Neural progenitor cell (in vitro differentiated cells): ENCODE measurements around the gene ZNF787. TPM values are rescaled to one million over a fixed set of nuclear protein-coding genes. Genes with fewer than 3 reads are reported as not detected.

Experiments used
- DNase-seq: peaks from one replicate; pipeline ENCODE4 v3.0.0-alpha.2; 2016; ENCODE audit warnings: low spot score
- H2AFZ ChIP-seq: fragments of 200-600 bp; sonication (generic); replicated peaks from 2 replicates; pipeline ENCODE4 v1.6.1; 2016; ENCODE audit warnings: antibody characterized with exemption
- H3F3A ChIP-seq: fragments of 200-600 bp; sonication (generic); 2 replicates; pipeline ENCODE4 v1.6.1; 2016; ENCODE audit warnings: antibody characterized with exemption, low read depth
- H3K27ac ChIP-seq: fragments of 200-600 bp; sonication (generic); 2 replicates; pipeline ENCODE4 v1.5.1; 2016; ENCODE audit warnings: mild to moderate bottlenecking
- H3K27me3 ChIP-seq: fragments of 200-600 bp; sonication (generic); 2 replicates; pipeline ENCODE4 v1.6.1; 2016; ENCODE audit warnings: mild to moderate bottlenecking, moderate library complexity
- H3K36me3 ChIP-seq: fragments of 200-600 bp; sonication (generic); 2 replicates; pipeline ENCODE4 v1.5.1; 2016
- H3K4me1 ChIP-seq: fragments of 200-600 bp; sonication (generic); 2 replicates; pipeline ENCODE4 v1.6.1; 2016; ENCODE audit warnings: mixed run types
- H3K4me2 ChIP-seq: fragments of 200-600 bp; sonication (generic); 2 replicates; pipeline ENCODE4 v1.6.1; 2016
- H3K4me3 ChIP-seq: fragments of 200-600 bp; sonication (generic); 2 replicates; pipeline ENCODE4 v1.5.1; 2016
- H3K79me2 ChIP-seq: fragments of 200-600 bp; sonication (generic); 2 replicates; pipeline ENCODE4 v1.6.1; 2016; ENCODE audit warnings: low read depth
- H3K9ac ChIP-seq: fragments of 200-600 bp; sonication (generic); 2 replicates; pipeline ENCODE4 v1.6.1; 2016
- H3K9me3 ChIP-seq: fragments of 200-600 bp; sonication (generic); 2 replicates; pipeline ENCODE4 v1.5.1; 2016; ENCODE audit warnings: low read depth
- H4K20me1 ChIP-seq: fragments of 200-600 bp; sonication (generic); 2 replicates; pipeline ENCODE4 v1.6.1; 2016; ENCODE audit warnings: low read depth
- H3K27ac Mint-ChIP-seq: 3 replicates; pipeline ENCODE4 v1.8.0; 2021; ENCODE audit warnings: mixed read lengths
- H3K27me3 Mint-ChIP-seq: 2 replicates; pipeline ENCODE4 v1.8.0; 2022; ENCODE audit warnings: low read depth, mild to moderate bottlenecking, inconsistent platforms, moderate library complexity, mixed read lengths; ENCODE audit not compliant: insufficient read depth
- H3K36me3 Mint-ChIP-seq: 3 replicates; pipeline ENCODE4 v1.8.0; 2021; ENCODE audit warnings: mixed read lengths
- H3K4me1 Mint-ChIP-seq: 3 replicates; pipeline ENCODE4 v1.8.0; 2021; ENCODE audit warnings: mixed read lengths
- H3K4me3 Mint-ChIP-seq: 3 replicates; pipeline ENCODE4 v1.8.0; 2021; ENCODE audit warnings: mild to moderate bottlenecking, moderate library complexity, mixed read lengths
- H3K9me3 Mint-ChIP-seq: 3 replicates; pipeline ENCODE4 v1.8.0; 2020; ENCODE audit warnings: mixed read lengths
- EZH2 ChIP-seq: fragments of 200-600 bp; sonication (generic); IDR thresholded peaks from 2 replicates; pipeline ENCODE4 v1.6.1; 2017; ENCODE audit warnings: antibody characterized with exemption, mild to moderate bottlenecking, moderate library complexity
- EZH2phosphoT487 ChIP-seq: fragments of 200-600 bp; sonication (generic); IDR thresholded peaks from 2 replicates; pipeline ENCODE4 v1.6.1; 2017; ENCODE audit warnings: antibody characterized with exemption
- total RNA-seq: library from RNA; depleted of rRNA; stranded (reverse); fragments of >200 nt; gene quantifications from 2 replicates; pipeline ENCODE4 v1.2.3, GENCODE V29; 2015; ENCODE audit warnings: low replicate concordance
- TF ChIP-seq, protein P1 (sequence below): fragments of 200-600 bp; sonication (generic); IDR thresholded peaks from 2 replicates; pipeline ENCODE4 v1.5.1; 2017; ENCODE audit warnings: antibody characterized with exemption, mild to moderate bottlenecking

ZNF787 gene
- total RNA-seq, 1 donor from 2014 or later = 2.2 TPM

DNA sequence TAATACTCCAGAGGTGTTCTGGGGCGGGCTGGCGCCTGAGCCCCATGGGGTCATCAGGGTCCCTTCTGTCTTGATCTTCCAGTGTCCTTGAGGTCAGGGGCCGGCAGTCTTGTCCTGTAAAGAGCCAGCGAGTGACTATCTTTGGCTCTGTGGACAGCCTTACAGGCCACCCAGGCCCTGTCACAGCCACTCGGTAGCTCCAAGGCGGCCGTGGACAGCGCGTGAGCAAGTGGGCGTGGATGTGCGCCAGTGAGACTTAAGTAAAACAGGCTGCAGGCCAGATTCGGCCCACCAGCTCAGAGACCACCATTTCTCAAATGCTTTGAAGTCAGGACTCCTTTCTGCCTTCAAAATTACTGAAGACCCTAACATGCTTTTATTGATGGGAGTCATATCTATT lies 23.7 kb upstream of the ZNF787 start:
- H3K27me3 ChIP-seq = no peaks in the 10 kb centered on the region
- no peaks in the 10 kb centered on the region for H3K36me3 ChIP-seq
- no peak for DNase-seq
- TF ChIP-seq EZH2 (no peak), EZH2phosphoT487 (no peak)
- TF ChIP-seq, protein P1, sequence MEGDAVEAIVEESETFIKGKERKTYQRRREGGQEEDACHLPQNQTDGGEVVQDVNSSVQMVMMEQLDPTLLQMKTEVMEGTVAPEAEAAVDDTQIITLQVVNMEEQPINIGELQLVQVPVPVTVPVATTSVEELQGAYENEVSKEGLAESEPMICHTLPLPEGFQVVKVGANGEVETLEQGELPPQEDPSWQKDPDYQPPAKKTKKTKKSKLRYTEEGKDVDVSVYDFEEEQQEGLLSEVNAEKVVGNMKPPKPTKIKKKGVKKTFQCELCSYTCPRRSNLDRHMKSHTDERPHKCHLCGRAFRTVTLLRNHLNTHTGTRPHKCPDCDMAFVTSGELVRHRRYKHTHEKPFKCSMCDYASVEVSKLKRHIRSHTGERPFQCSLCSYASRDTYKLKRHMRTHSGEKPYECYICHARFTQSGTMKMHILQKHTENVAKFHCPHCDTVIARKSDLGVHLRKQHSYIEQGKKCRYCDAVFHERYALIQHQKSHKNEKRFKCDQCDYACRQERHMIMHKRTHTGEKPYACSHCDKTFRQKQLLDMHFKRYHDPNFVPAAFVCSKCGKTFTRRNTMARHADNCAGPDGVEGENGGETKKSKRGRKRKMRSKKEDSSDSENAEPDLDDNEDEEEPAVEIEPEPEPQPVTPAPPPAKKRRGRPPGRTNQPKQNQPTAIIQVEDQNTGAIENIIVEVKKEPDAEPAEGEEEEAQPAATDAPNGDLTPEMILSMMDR = no peak
- H3K4me3 Mint-ChIP-seq = no peak overlapping the region
- H3K4me2 ChIP-seq = no peak overlapping the region
- H4K20me1 ChIP-seq = peaks cover 15% of the 10 kb centered on the region
- peaks cover 14% of the 10 kb centered on the region for H3K4me1 ChIP-seq
- H3K4me3 ChIP-seq = no peak overlapping the region
- no peaks in the 10 kb centered on the region for H3K9me3 ChIP-seq
- no peak overlapping the region for H3K9ac ChIP-seq
- peaks cover 13% of the 10 kb centered on the region for H3K36me3 Mint-ChIP-seq
- peaks cover 13% of the 10 kb centered on the region for H3F3A ChIP-seq
- no peak overlapping the region for H3K27ac Mint-ChIP-seq
- no peak overlapping the region for H3K27ac ChIP-seq
- no peak overlapping the region for H2AFZ ChIP-seq
- peaks cover 3% of the 10 kb centered on the region for H3K27me3 Mint-ChIP-seq
- H3K79me2 ChIP-seq = peaks cover 51% of the 10 kb centered on the region
- H3K4me1 Mint-ChIP-seq = peaks cover 25% of the 10 kb centered on the region
- H3K9me3 Mint-ChIP-seq = peaks cover 2% of the 10 kb centered on the region

DNA sequence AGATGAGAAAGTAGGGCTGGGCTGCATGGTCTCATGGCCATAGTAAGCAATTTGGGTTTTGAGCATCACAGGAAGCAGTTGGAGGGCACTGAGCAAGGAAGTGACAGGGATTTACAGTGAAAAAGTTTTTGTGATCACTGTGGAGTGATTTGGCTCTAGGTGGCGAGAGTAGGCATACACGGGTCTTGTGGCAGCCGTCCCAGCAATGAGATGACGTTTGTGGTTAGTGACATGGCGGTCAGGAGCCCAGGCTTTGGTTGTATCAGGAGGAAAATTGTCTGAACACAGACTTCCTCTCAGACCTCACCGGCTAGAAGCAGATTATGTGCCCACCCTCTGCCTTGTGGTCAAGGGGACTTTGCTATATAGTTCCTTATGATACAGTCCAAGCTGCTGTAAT lies 23.3 kb upstream of the ZNF787 start:
- Histone ChIP-seq H3K4me3 (no peak overlapping the region), H3K36me3 (no peaks in the 10 kb centered on the region), H2AFZ (no peak overlapping the region), H3K9me3 (no peaks in the 10 kb centered on the region), H4K20me1 (peaks cover 11% of the 10 kb centered on the region), H3K27ac (no peak overlapping the region), H3K4me2 (no peak overlapping the region), H3K4me1 (peaks cover 16% of the 10 kb centered on the region), H3F3A (peaks cover 16% of the 10 kb centered on the region), H3K27me3 (no peaks in the 10 kb centered on the region), H3K79me2 (peaks cover 46% of the 10 kb centered on the region), H3K9ac (no peak overlapping the region)
- DNase-seq = no peak
- Mint-ChIP-seq H3K27me3 (no peaks in the 10 kb centered on the region), H3K36me3 (peaks cover 10% of the 10 kb centered on the region), H3K4me3 (no peak overlapping the region), H3K9me3 (no peaks in the 10 kb centered on the region), H3K27ac (no peak overlapping the region), H3K4me1 (peaks cover 25% of the 10 kb centered on the region)
- TF ChIP-seq, protein P1 = no peak
- TF ChIP-seq EZH2phosphoT487 (no peak), EZH2 (no peak)

DNA sequence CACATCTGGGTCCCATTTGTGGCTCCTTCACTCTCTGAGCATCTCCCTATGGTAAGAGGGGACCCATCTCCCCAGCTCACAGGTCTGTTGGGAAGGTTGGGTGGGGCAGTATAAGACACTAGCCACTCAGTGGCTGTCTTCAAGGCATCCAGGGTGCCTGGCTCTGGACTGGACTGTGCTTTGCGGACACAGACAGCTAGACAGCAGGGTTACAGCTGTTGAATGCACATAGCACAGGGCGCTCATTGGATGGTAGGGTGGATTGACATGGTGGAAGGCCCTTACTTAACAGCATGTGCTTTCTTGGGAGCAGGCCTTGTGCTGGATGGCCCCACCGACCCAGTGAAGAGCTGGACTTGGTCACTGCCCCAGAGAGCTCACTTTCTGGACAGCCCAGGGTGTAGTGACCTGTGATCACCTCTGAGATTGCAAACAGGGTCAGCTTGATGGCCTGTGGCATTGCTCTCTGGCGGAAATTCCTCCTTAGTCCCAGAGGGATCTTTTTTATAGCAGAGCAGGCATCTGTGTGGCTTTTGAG lies 21.9 kb upstream of the ZNF787 start:
- Histone ChIP-seq H3K4me2 (no peak overlapping the region), H2AFZ (no peak overlapping the region), H3K27ac (no peak overlapping the region), H3K9me3 (no peaks in the 10 kb centered on the region), H3K4me3 (no peak overlapping the region), H3K36me3 (no peaks in the 10 kb centered on the region), H3K4me1 (peaks cover 16% of the 10 kb centered on the region), H4K20me1 (peaks cover 7% of the 10 kb centered on the region), H3K79me2 (peaks cover 45% of the 10 kb centered on the region), H3F3A (peaks cover 9% of the 10 kb centered on the region), H3K27me3 (no peaks in the 10 kb centered on the region), H3K9ac (no peak overlapping the region)
- no peak for DNase-seq
- peaks cover 28% of the 10 kb centered on the region for H3K4me1 Mint-ChIP-seq
- H3K9me3 Mint-ChIP-seq = no peaks in the 10 kb centered on the region
- H3K27ac Mint-ChIP-seq = no peak overlapping the region
- peak overlapping the region; percentile 30 for H3K4me3 Mint-ChIP-seq
- H3K36me3 Mint-ChIP-seq = peaks cover 3% of the 10 kb centered on the region
- no peak for TF ChIP-seq EZH2phosphoT487
- TF ChIP-seq, protein P1 = no peak
- TF ChIP-seq EZH2 = no peak
- H3K27me3 Mint-ChIP-seq = no peaks in the 10 kb centered on the region
